Stimulated activated CD4-positive, alpha-beta T cell treated with anti-CD3 and anti-CD28 coated beads, Interleukin-4, amount 100 ng/mL, for 48 hours (primary cell): Measurements from ENCODE around the gene CTRB2.
"Not testable (repeated sequence)": the region's sequence is repeated elsewhere in the genome, so short reads cannot be mapped to it uniquely, and the experiment has no call there.

Experiments
- DNase-seq, 2 donors: peaks; one replicate each; pipeline ENCODE4 v3.0.0-alpha.2; 2020; ENCODE audit warnings: low read depth in 2 of 2

CTRB2 gene

DNA sequence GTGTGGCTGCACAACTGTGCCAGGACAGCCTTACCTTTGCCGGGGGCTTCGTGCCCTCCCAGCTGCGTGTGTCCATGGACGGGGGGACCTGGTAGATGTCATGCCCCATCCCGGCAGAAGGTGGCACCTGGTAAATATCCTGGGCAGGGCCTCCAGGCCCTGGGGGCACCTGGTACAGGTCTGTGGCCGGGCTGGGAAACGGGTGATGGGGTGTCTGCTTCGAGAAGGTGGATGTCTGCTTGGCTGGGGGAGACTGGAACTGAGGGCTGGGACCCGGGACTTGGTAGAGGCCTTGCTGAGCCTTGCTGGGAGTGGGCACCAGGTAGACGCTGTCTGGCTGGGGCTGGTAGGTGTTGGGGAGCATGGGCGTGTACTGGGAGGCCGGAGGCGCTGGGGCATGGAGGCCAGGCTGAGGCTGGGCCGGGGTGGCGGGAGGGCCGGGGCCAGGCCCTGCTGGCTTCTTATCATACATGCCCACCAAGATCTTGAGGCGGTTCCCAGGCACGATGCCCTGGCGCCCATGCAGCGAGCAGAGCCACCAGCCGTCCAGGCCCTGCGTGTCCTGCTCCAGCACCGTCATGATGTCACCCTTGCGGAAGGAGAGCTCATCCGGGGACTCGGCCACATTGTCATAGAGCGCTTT lies 35.6 kb upstream of the CTRB2 start:
- not testable (repeated sequence) for DNase-seq

DNA sequence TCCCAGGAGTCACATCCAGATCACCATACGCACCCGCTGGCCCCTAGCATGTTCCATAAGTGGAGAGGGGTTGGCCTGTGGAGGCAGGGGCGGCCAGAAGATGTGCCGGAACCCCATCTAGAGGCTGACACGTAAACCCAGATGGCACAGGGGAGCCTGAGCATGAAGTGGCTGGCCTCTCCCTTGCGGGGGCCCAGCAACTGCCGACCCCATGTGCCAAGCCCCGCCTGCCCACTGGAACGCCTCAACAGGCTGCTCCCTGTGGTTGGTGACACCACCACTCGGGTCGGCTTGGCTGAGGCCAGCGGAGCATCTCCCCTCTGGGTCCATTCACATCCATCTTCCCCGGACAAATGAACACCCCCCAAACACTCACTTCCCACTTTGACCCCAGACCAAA lies 35.0 kb upstream of the CTRB2 start:
- DNase-seq, result no peak

DNA sequence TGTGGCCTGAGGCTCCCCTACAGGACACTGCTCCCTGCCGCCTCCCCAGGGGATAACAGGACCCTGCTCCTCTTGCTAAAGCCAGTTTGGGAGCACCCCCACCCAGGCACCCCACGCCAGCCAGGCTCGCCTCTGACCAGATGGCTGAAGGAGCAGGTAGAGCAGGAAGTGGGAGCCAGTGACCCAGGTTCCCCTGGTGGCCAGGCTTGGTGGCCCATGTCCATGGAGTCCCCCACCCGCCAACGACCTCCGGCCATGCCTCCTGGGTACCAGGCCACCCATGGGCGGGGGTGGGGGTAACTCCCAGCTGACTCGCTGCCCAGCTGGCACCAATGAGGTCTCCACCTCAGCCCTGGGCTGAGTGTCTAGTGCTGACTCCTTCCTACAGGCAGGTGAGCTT lies 34.5 kb upstream of the CTRB2 start:
- DNase-seq, result no peak

DNA sequence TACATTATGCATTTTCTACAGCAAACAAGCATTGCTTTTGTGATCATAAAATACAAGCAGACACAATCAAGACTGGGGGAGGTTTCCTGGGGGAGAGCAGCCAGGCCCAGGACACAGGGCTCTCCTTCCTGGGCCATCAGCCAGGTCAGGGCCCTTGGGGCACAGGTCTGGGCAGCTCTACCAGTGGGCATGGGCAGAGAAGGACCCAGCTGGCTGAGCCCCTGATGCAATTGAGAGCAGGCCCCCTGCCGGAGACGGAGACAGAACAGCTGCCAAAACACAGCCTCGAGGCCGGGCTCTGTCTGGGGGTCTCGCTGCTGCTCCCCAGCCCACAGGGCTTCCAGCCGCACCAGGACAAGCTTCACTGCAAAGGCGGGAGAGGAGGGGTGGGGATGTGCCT lies 33.7 kb upstream of the CTRB2 start:
- not testable (repeated sequence) for DNase-seq

DNA sequence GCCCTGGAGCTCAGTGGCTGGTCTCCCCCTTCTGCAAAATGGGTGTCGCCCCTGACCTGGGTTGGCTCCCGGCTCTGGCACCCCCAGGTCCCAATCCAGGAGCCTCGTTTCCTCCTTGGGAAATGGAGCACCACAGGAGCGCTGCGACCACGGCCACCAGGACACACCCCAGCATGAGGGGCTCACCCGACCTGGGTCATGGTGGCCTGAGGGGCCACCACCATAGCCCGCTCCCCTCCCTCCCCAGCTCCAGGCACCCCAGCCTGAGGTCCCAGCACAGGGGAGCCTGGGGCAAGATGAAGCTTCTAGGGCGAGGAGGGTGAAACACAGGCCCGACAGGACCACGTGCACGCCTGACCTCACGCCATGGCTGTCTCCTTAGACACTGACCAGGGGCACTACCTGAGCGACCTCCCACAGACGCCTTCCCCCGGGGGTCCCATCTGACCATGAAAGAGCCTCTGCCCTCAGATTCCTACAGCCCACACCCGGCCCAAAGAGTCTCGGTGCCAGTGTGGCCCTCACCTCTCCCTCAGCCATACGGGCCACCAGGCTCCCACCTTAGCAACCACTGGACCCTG lies 32.7 kb upstream of the CTRB2 start:
- no peak for DNase-seq

DNA sequence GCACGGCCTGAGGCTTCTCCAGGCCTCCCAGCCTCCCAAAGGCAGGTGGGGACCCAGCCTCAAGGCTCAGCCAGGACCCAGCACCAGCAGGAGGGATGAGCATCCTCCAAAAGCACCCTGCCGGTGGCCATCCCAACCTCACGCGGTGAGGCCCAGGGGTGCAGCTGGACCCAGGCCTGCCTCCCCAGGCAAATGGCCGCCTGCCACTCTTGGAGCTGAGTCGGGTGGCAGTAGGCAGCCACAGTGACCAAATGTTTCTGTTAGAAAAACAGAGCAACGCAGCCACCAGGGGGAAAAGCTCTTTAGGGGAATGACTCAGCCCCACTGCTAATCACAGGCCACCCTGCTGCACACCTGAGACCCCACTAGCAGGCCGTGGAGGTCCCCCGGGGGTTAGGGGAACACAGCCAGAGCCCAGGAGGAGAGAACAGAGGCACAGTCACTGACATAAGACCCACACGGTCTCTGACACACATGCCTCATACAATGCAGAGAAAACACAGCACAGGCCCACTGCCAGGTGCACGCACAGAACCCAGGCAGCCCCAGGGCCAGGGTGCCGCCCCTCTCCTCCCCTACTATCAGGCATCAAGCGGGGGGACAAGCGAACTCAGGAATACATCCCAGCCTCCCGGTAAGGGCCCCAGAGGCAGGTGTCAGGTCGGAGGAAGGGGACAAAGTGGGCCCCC lies 32.0 kb upstream of the CTRB2 start:
- DNase-seq, result no peak

DNA sequence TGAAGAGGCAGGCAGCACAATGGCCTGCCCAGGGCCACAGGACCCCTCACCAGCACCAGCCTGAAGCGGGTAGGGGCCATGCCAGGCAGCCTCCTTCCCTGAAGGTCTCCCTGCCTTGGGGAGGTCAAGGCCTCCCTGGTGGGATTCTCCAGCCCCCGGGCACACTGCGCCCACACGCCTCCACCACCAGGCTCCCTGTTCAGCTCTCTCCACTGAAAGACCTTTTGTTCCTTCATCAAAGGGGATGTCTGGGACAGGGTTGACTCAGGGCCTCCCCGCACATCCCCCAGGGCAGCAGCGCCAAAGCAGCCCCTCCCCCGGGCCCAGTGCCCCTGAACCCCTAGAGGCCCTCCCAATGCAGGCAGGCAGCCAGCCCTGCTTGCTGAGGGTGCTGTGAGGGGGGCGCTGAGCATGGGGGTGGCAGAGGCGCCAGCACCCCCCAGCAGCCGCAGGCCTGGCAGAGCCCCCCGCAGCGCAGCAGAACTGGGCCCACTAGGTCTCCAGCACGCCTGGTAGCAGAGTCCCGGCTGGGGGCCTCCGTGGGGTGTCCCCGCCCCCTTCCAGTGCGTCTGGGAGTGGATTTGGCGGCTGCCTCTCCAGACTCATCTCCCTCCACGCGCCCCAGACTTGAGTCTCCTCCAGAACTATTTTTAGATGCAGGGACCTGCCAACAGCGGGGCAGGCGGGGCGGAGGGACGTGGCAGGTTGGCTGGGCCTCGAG lies 31.3 kb upstream of the CTRB2 start:
- DNase-seq, result no peak

DNA sequence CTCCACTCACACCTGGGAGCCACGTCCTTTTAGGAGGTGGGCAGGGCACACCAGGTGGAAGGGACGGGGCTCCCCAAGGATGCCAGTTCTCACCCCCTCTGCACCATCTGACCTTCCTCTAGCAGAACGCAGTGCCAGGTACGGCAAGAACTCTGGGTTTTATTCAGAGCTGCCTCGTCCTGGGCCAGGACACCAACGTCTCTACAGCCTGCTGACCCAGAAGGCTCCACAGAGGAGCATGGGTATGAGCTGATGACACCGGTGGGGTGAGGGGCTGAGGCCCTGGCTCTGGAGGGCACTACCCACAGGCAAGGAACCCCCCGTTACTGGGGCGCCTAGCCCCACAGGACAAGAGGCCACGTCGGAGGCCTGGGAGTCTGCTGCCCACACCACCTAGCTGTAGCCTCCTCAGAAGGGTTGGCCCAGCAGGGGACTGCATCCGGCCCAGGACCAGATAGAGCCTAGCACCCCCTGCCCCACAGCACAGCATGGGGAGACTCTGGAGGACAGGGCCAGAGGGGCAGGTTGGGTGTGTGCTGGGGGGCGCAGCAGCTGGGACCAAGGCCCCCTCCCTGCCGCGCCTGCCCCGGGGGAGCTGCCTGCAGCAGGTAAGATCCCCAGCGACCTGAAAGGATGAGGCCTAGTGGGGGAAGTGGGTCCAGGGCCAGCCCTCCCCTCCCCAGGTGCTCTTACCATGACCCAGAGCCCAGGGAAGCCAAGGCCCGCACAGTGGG lies 30.6 kb upstream of the CTRB2 start:
- no peak for DNase-seq

DNA sequence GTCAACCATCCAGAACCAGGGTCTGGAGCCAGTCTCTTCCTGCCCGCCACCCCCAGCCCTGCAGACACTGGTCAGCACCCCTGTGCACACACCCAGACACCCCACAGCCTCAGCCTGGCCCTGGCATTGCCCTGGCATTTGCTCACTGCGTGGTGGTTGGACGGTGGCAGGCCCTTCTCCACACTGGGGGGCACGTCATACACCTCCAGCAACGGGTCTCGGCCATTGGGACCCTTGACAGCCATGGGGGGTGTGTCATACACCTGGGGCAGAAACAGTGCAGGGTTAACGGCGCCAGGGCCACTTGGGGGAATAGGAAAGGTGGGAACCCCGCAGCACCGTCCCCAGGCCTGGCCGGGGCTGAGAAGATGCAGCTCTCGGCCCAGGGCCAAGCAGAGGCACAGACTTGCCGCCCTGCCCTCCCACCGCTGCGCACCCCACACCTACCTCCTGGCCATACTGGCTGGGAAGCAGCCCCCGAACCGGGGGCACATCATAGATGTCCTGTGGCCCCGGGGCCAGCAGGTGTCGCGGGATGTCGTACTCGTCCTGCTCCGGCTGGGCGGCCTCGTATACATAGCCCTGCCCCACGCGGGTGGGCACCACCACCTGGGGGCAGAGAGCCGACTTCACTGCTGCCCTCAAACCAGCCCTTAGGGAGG lies 29.9 kb upstream of the CTRB2 start:
- no peak for DNase-seq

DNA sequence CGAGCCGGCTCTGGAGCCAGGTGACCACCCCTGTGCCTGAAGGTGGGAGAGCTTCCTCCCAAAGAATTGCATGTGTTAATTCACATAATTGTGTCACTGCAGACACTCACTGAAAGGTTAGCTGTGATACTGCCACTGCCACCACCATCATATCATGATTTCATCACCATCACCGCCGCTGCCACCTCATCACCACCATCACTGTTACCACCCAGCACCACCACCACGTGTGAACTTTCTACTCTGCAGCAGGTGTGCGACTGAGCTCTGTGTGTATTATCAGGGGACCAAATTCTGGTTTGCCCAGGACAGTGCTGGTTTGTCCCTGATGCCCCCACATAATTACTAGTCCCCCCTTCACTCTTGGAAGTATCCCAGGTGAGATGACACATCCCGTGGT lies 29.3 kb upstream of the CTRB2 start:
- no peak for DNase-seq

DNA sequence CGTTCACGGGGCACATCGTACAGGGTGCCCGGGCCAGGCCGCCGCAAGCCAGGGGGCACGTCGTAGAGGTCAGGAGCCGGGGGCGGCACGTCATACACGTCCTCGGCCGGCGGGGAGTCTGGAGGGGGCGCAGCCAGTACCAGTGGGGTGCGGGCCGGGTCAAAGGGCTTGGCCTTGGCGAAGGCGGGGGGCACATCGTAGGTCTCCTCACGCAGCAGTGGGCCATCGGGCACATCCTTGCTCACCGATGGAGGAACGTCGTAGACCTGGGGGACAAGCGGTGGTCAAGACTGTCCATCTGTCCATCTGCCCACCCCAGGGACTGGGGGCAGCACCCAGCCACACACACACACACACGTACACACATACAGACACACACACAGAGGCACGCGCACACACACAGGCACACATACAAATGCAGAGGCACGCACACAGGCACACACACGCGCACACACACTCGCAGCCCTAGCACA lies 28.8 kb upstream of the CTRB2 start:
- DNase-seq, result no peak

DNA sequence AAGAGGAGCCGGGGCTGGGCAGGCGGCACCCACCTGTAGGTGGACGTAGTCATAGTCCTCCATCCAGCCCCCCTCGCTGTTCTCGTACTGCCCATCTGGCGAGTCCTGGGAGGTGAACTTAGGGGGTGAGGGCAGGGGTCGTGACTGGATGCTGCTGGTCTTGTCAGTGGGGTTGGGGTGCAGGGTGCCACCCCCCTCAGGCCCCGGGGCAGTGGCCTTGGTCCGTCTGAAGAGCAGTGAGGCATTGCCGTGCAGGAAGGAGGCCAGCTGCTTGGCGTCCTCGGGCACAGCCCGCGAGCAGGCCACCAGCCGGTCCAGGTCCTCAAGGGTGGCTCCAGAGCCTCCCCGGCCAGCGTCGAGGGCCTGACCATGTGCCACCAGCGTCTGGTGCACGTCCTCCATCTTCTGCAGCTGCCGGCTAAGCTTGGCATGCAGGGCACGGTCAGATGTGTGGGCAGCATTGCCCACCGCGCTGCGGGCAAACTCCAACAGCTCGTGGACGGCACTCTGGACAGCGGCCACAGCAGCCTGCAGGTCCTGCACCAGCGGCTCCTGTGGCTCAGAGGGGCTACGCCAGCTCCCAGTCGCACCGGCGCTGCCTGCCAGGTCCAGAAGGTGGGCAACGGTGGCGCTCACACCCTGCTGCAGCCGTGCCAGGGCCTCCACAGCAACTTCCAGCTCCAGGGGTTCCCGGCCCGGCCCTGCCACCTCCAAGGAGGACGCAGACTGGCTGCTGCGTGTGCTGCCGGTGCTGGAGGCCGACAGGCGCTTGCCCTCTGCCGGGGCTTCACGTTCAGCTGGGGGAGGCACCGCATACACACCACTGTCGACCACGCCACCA lies 28.1 kb upstream of the CTRB2 start:
- DNase-seq, result no peak

DNA sequence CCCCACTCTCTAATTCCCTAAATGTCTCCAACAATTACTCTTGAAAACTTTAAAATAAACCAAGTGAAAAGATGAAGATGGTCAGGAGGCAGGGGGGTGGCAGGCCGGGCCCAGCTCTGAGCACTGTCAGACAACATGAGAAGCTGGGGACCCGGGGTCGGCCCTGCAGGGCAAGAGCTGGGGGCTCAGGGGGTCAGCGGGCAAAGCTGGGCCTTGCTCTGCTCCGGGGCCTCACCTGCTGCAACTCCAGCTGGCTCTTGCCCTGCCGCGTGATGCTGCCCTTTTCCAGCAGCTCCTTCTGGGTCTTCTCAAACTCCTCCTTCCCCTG lies 26.6 kb upstream of the CTRB2 start:
- DNase-seq, result no peak

DNA sequence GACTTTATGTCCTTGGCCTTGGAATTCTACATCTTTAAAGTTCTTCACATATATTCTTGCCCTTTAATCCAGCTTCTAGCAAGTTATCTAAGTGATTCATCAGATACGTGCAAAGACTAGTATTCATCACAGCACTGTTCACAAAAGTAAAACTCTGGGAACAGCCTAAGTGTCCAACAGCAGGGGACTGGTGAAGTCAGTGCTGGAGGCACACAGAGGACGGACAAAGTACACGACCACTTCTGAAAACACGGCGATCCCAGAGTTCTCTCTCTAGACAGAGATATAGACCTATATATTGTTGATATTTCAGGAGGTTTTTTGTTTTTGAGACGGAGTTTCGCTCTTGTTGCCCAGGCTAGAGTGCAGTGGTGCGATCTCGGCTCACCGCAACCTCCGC lies 24.6 kb upstream of the CTRB2 start:
- no peak for DNase-seq

DNA sequence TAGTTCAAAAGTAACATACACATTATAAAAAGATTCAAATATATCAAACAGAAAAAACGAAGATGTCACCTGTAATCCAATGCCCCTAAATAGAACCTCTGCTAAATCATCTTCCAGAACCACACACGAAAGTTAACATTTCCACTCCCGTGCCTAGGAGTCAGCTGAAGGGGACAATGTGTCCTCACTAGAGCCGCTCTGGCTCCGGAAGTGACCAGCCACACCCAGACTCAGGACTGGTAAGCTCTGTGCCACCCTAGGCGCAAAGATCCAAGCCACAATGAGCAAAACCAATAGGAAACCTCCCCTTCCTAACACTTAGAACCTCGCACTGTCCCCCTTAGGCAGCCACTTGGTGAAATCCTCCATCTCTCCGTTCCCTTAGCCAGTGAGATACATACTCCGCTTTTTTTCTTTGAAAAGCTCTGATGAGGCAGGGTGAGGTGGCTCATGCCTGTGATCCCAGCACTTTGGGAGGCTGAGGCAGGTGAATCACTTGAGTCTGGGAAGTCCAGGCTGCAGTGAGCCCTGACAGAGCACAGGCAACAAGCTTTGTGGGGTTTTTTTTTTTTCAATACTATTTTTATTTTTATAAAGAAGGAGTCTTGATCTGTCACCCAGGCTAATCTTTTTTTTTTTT lies 23.6 kb upstream of the CTRB2 start:
- DNase-seq, result no peak

DNA sequence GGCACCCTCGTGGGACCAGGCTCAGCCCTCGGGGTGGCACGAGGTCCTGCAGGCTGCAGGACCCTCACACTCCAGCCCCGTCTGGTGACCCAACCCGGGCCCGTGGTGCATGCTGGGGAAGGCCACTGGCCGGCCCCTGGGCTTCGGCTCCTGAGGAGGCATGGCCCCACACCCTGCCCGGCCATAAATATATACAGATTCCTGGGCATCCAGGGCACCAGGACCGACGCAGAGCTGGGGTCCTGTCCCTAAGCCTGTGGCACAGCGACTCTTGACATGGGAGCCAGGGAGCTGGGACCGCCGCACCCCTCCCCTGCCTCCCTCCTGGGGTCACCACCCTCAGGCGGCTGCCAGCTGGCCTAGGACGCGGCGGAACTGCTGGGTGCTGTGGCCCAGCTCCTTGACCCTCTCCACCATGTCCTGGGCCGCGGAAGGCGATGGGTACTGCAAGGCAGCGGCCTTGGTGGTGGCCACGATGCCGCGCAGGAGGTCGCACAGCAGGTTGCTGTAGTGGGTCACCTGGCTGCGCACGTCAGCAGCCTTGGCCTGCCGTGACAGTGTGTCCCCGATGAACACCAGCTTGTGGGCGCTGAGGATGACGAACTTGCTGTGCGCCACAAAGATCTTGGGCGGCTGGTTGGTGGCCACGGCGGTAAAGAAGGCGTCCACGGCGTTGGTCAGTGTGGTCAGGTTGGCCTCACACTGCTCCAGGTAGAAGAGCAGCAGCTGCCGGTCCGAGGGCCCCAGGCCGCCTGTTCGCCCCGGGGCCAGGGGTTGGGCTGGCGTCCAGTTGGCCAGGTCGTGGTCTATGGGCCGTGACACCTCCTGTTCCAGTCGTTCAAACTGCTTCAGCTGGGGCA lies 22.4 kb upstream of the CTRB2 start:
- no peak for DNase-seq

DNA sequence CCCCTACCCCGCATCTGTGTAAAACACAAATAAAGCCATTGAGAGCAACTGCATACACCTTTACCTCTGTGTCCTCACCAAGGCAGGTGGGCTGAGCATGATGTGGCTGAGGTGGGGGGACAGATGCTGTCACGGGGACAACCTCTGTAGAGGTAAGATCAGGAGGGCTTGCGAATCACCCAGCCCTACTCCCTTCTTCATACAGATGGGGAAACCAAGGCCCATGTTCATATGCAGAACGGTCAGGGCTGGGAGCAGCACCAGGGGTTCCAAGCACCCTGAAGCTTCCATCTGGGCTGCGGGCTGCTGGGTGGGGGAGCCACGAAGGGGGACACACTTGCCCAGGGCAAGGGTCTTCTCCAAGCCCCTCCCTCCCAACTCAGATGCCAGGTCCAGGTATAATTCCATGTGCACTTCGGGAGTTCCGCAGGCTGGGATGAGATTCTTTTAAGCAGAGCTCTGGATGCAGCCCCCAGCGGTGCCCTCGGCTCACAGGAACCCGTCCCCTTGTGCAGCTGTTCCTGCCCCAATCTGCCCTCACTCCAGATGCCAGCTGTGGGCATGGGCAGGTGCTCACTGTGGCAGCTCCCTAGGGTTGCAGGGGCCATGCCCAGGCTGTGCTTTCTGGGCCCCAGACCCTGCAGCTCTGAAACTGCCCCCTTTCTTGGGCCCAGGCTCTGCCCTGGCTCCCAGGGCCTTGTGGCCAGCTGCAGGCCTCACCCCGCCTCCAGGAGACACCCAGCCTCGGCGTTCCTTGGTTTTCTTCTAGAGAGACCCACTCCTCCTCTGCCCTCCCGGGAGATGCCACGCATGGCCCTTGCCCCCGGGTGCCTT lies 21.4 kb upstream of the CTRB2 start:
- DNase-seq, result no peak
